Measurements from ENCODE around the gene ASPSCR1. TPM values are rescaled to one million over a fixed set of nuclear protein-coding genes. Genes with fewer than 3 reads are reported as not detected.

The ASPSCR1 gene
- total and polyA plus RNA-seq, 2 of the 13 experiments (the other 11 are each of a cell fraction or from before 2014, with no cell fraction given) = 274 to 314 TPM

- TF ChIP-seq SRSF1 (optimal IDR thresholded peaks at IDR 0.05; ENCODE audit: low read depth, low read length) = peak; percentile 33
- TF ChIP-seq GPN1 (CRISPR knock-in tag; IDR thresholded peaks at IDR 0.05; ENCODE audit: borderline replicate concordance) = no peak
- no peak for TF ChIP-seq ZNF501 (CRISPR knock-in tag; IDR thresholded peaks at IDR 0.05)
- TF ChIP-seq ZNF143 (CRISPR knock-in tag; IDR thresholded peaks at IDR 0.05) = no peak; the same call in 1 of the 2 replicates
- TF ChIP-seq MYPOP (CRISPR knock-in tag; IDR thresholded peaks at IDR 0.05) = no peak
- 0 out of 2 replicates have a peak, but pooled peaks have one; percentile 22 for TF ChIP-seq ZBTB38 (CRISPR knock-in tag; IDR thresholded peaks at IDR 0.05)
- no peak for TF ChIP-seq GATAD1 (CRISPR knock-in tag; IDR thresholded peaks at IDR 0.05)
- TF ChIP-seq SALL2 (CRISPR knock-in tag; IDR thresholded peaks at IDR 0.05) = no peak
- no peak for TF ChIP-seq ZNF574 (CRISPR knock-in tag; IDR thresholded peaks at IDR 0.05)
- no peak for TF ChIP-seq ZNF484 (CRISPR knock-in tag; IDR thresholded peaks at IDR 0.05; ENCODE audit: borderline replicate concordance, low read depth)
- no peak for TF ChIP-seq ZNF253 (CRISPR knock-in tag; IDR thresholded peaks at IDR 0.05; ENCODE audit: borderline replicate concordance)
- TF ChIP-seq, protein P1, sequence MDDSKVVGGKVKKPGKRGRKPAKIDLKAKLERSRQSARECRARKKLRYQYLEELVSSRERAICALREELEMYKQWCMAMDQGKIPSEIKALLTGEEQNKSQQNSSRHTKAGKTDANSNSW (CRISPR knock-in tag; IDR thresholded peaks at IDR 0.05; ENCODE audit: borderline replicate concordance) = no peak
- no peak for TF ChIP-seq MATR3 (CRISPR knock-in tag; IDR thresholded peaks at IDR 0.05)
- TF ChIP-seq TAF15 (IDR thresholded peaks at IDR 0.05; ENCODE audit: low read depth, low read length, poor library complexity, severe bottlenecking) = peak; percentile 55
- TF ChIP-seq TFE3 (CRISPR knock-in tag; IDR thresholded peaks at IDR 0.05) = no peak
- no peak for TF ChIP-seq ZBTB20 (CRISPR knock-in tag; IDR thresholded peaks at IDR 0.05; ENCODE audit: borderline replicate concordance, low read depth)
- TF ChIP-seq SP5 (CRISPR knock-in tag; IDR thresholded peaks at IDR 0.05; ENCODE audit: borderline replicate concordance, low read depth) = no peak
- no peak for TF ChIP-seq BHLHE40 (IDR thresholded peaks at IDR 0.05; ENCODE audit: low read length)
- no peak for TF ChIP-seq TCF12 (IDR thresholded peaks at IDR 0.05)
- TF ChIP-seq TCF12 (CRISPR knock-in tag; IDR thresholded peaks at IDR 0.05) = no peak
- no peak for TF ChIP-seq MAFK (conservative IDR thresholded peaks at IDR 0.05 in 1 of 2, IDR thresholded peaks at IDR 0.05 in 1 of 2; ENCODE audit: low read length in 2 of 2)
- TF ChIP-seq MTA1 (CRISPR knock-in tag; IDR thresholded peaks at IDR 0.05; ENCODE audit: borderline replicate concordance) = no peak
- no peak for TF ChIP-seq ZNF382 (CRISPR knock-in tag; IDR thresholded peaks at IDR 0.05; ENCODE audit: borderline replicate concordance)
Measured at GRCh38 chr17:82018152-82018988, 40.9 kb downstream of the ASPSCR1 start (continued).
